Measurements from ENCODE around the gene SSTR3. TPM values are rescaled to one million over a fixed set of nuclear protein-coding genes. Genes with fewer than 3 reads are reported as not detected.
"Not testable (repeated sequence)": the region's sequence is repeated elsewhere in the genome, so short reads cannot be mapped to it uniquely, and the experiment has no call there.

The SSTR3 gene
- total and polyA plus RNA-seq, 3 donors from 2014 or later = 26.8 to 54.4 (median 40.1) TPM

- 85 to 95% methylated on average over 8 to 9 of the region's 9 CpGs for WGBS, 2 donors
- Histone ChIP-seq H3K27me3 (no peaks in the 10 kb centered on the region), H3K36me3 (ENCODE audit: low read depth, missing control alignments) (no peaks in the 10 kb centered on the region), H3K4me1 (peaks cover 30% of the 10 kb centered on the region), H3K9me3 (no peaks in the 10 kb centered on the region), H3K27ac (no peak overlapping the region), H3K4me3 (no peak overlapping the region)
- no peak for TF ChIP-seq POLR2A (IDR thresholded peaks at IDR 0.05)
- TF ChIP-seq, protein P1, sequence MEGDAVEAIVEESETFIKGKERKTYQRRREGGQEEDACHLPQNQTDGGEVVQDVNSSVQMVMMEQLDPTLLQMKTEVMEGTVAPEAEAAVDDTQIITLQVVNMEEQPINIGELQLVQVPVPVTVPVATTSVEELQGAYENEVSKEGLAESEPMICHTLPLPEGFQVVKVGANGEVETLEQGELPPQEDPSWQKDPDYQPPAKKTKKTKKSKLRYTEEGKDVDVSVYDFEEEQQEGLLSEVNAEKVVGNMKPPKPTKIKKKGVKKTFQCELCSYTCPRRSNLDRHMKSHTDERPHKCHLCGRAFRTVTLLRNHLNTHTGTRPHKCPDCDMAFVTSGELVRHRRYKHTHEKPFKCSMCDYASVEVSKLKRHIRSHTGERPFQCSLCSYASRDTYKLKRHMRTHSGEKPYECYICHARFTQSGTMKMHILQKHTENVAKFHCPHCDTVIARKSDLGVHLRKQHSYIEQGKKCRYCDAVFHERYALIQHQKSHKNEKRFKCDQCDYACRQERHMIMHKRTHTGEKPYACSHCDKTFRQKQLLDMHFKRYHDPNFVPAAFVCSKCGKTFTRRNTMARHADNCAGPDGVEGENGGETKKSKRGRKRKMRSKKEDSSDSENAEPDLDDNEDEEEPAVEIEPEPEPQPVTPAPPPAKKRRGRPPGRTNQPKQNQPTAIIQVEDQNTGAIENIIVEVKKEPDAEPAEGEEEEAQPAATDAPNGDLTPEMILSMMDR (IDR thresholded peaks at IDR 0.05) = no peak
- no peak for DNase-seq
- intact Hi-C loops (cut with DNase I; ENCODE audit: low total_unique reads) = no loop called here
These were observed 37.3 kb downstream of the SSTR3 start for GRCh38 chr22:37174964-37175363.

DNA sequence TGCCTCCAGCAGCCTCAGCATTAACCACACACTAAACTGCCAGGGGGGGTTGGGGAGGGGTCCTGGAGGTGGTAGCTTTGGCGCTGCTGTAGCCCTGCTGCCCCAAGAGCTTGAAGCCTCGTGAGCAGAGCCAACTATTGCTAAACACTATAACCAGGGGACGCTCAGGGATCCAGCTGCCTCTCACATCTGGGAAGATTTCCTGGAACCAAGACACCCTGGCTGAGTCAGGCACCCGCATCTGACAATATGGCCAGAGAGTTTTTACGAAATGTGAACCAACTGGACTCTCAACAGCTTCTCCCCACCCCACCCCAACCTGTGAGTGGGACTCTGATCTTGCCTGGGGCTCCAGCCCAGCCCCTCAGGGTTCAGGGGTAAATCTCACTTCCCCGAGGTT, 38.6 kb downstream of the SSTR3 start:
- intact Hi-C loops (cut with DNase I; ENCODE audit: low total_unique reads) = no loop called here
- no peaks in the 10 kb centered on the region for H3K9me3 ChIP-seq
- no peak for DNase-seq
- H3K27ac ChIP-seq = no peak overlapping the region
- no peak overlapping the region for H3K4me3 ChIP-seq
- no peaks in the 10 kb centered on the region for H3K36me3 ChIP-seq (ENCODE audit: low read depth, missing control alignments)
- WGBS, 2 donors = 78 to 91% methylated on average over 5 to 6 of the region's 6 CpGs
- TF ChIP-seq, protein P1 (IDR thresholded peaks at IDR 0.05) = no peak
- TF ChIP-seq POLR2A (IDR thresholded peaks at IDR 0.05) = no peak
- H3K4me1 ChIP-seq = peaks cover 26% of the 10 kb centered on the region
- no peaks in the 10 kb centered on the region for H3K27me3 ChIP-seq

GRCh38 chr22:37172266-37173245, 39.7 kb downstream of the SSTR3 start:
- H3K4me3 ChIP-seq = no peak overlapping the region

DNA sequence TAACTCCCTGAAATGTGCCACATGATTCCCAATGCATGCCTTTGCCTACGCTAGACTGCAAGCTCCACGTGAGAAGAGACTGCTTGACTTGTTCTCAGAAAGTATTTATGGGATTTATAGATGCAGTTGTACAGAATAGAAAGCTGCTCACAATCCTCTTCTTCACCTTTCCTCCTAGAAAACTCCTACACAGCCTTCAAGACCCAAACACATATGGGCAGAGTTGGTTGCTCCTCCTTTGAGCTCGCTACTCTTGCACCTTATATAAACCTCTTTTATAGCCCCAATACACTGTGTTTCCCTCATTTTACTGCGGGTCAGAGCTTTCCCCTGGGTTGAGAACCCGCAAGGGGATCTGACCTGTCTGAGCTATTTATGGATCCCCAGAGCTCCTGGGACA, 40.6 kb downstream of the SSTR3 start:
- H3K4me1 ChIP-seq = peaks cover 10% of the 10 kb centered on the region
- no peaks in the 10 kb centered on the region for H3K36me3 ChIP-seq (ENCODE audit: low read depth, missing control alignments)
- H3K4me3 ChIP-seq = no peak overlapping the region
- no peaks in the 10 kb centered on the region for H3K9me3 ChIP-seq
- no peaks in the 10 kb centered on the region for H3K27me3 ChIP-seq
- H3K27ac ChIP-seq = no peak overlapping the region
- WGBS, 2 donors = 85 to 94% methylated on average over 5 of the region's 5 CpGs
- no peak for TF ChIP-seq POLR2A (IDR thresholded peaks at IDR 0.05)
- TF ChIP-seq, protein P1 (IDR thresholded peaks at IDR 0.05) = no peak
- intact Hi-C loops (cut with DNase I; ENCODE audit: low total_unique reads) = no loop called here
- no peak for DNase-seq

More at GRCh38 chr22:37172266-37173245, 39.7 kb downstream of the SSTR3 start:
- H3K36me3 ChIP-seq (ENCODE audit: low read depth, missing control alignments) = no peaks in the 10 kb centered on the region
- no peaks in the 10 kb centered on the region for H3K9me3 ChIP-seq
- no peak overlapping the region for H3K27ac ChIP-seq
- no peaks in the 10 kb centered on the region for H3K27me3 ChIP-seq
- WGBS, 2 donors = 85% methylated on average over 9 to 14 of the region's 14 CpGs
- DNase-seq = no peak
- H3K4me1 ChIP-seq = peaks cover 15% of the 10 kb centered on the region
- no peak for TF ChIP-seq POLR2A (IDR thresholded peaks at IDR 0.05)
- TF ChIP-seq, protein P1 (IDR thresholded peaks at IDR 0.05) = no peak
- intact Hi-C loops (cut with DNase I; ENCODE audit: low total_unique reads) = no loop called here

DNA sequence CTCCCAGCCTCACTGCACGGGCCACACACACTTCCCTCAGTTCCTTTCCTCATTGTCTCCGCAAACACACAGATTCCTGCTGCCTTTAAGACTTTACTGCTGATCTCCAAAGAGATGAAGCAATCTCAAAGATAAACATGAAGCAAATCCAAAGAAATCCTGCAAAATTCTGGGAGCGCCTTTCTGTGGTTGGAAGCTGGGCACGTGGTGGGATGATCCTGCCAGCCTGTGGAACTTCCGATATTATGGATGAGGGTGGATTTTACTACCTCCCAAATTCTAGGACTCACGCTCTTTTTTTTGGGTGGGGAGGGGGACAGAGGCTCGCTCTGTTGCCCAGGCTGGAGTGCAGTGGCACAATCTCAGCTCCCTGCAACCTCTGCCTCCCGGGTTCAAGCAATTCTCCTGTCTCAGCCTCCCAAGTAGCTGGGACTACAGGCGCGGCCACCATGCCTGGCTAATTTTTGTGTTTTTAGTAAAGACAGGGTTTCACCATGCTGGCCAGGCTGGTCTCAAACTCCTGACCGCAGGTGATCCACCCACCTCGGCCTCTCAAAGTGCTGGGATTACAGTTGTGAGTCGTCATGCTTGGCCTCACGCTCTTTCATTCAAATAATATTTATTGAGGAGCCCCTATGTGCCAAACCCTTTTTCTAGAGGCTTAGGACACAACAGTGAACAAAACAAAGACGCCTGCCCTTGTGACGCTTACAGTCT, 41.4 kb downstream of the SSTR3 start:
- H3K36me3 ChIP-seq (ENCODE audit: low read depth, missing control alignments); H3K4me1 ChIP-seq; H3K4me3 ChIP-seq; H3K27me3 ChIP-seq; DNase-seq; intact Hi-C loops (cut with DNase I; ENCODE audit: low total_unique reads); H3K27ac ChIP-seq; H3K9me3 ChIP-seq: not testable (repeated sequence)
- 95 to 96% methylated on average over 16 of the region's 16 CpGs for WGBS, 2 donors

Data from testis (tissue), 3 donors.